B cell (primary cell): ENCODE results near the gene RAC2.

Source experiments
- EZH2 ChIP-seq: IDR thresholded peaks from 2 replicates; pipeline ENCODE4 v1.6.1; 2012; ENCODE audit warnings: borderline replicate concordance, low read depth, mild to moderate bottlenecking, moderate library complexity, low read length; ENCODE audit not compliant: insufficient read depth, poor library complexity, severe bottlenecking
- TF ChIP-seq, protein P1 (sequence below): fragments of 200-600 bp; IDR thresholded peaks from one replicate; pipeline ENCODE4 v1.8.0; 2022; ENCODE audit warnings: antibody characterized with exemption, mild to moderate bottlenecking

- TF ChIP-seq, protein P1, sequence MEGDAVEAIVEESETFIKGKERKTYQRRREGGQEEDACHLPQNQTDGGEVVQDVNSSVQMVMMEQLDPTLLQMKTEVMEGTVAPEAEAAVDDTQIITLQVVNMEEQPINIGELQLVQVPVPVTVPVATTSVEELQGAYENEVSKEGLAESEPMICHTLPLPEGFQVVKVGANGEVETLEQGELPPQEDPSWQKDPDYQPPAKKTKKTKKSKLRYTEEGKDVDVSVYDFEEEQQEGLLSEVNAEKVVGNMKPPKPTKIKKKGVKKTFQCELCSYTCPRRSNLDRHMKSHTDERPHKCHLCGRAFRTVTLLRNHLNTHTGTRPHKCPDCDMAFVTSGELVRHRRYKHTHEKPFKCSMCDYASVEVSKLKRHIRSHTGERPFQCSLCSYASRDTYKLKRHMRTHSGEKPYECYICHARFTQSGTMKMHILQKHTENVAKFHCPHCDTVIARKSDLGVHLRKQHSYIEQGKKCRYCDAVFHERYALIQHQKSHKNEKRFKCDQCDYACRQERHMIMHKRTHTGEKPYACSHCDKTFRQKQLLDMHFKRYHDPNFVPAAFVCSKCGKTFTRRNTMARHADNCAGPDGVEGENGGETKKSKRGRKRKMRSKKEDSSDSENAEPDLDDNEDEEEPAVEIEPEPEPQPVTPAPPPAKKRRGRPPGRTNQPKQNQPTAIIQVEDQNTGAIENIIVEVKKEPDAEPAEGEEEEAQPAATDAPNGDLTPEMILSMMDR = no peak
- no peak for TF ChIP-seq EZH2
Observed at GRCh38 chr22:37187891-37188761, 55.9 kb downstream of the RAC2 start, which contains the start of gene C1QTNF6.
